GM21619 (cell line): ENCODE data around the gene SHANK1.

Experiments used
- ATAC-seq: cut with Tn5 transposase; IDR thresholded peaks from one replicate; pipeline ENCODE4 v1.9.1; 2021; ENCODE audit not compliant: unreplicated experiment

Gene SHANK1

GRCh38 chr19:50693064-50693975 lies 26.3 kb downstream of the SHANK1 start:
- no peak for ATAC-seq

GRCh38 chr19:50690439-50690838 lies 29.2 kb downstream of the SHANK1 start:
- ATAC-seq, result no peak

GRCh38 chr19:50688766-50689165 lies 30.8 kb downstream of the SHANK1 start:
- ATAC-seq, result no peak

GRCh38 chr19:50686310-50687032 lies 33.1 kb downstream of the SHANK1 start:
- ATAC-seq, result no peak

- peak; percentile 76 for ATAC-seq
Observed at GRCh38 chr19:50679177-50680125, 40.2 kb downstream of the SHANK1 start.

- ATAC-seq, result no peak
Observed at GRCh38 chr19:50678323-50678722, 41.3 kb downstream of the SHANK1 start.

GRCh38 chr19:50677636-50678035 lies 42.0 kb downstream of the SHANK1 start:
- no peak for ATAC-seq

- no peak for ATAC-seq
Observed at GRCh38 chr19:50676625-50677197, 42.9 kb downstream of the SHANK1 start.

GRCh38 chr19:50673118-50673517 lies 46.5 kb downstream of the SHANK1 start:
- no peak for ATAC-seq

- ATAC-seq, result no peak
Observed at GRCh38 chr19:50670102-50670380, 49.6 kb downstream of the SHANK1 start.

- no peak for ATAC-seq
Observed at GRCh38 chr19:50669302-50670101, 50.1 kb downstream of the SHANK1 start.

- no peak for ATAC-seq
Observed at GRCh38 chr19:50668879-50669278, 50.7 kb downstream of the SHANK1 start.

GRCh38 chr19:50668416-50668815 lies 51.2 kb downstream of the SHANK1 start:
- no peak for ATAC-seq

- ATAC-seq, result no peak
Observed at GRCh38 chr19:50667759-50668231, 51.8 kb downstream of the SHANK1 start.

- no peak for ATAC-seq
Observed at GRCh38 chr19:50667177-50667758, 52.3 kb downstream of the SHANK1 start.

GRCh38 chr19:50666346-50667176 lies 53.0 kb downstream of the SHANK1 start:
- ATAC-seq, result no peak

GRCh38 chr19:50664204-50664603 lies 55.4 kb downstream of the SHANK1 start:
- no peak for ATAC-seq

GRCh38 chr19:50663482-50663790 lies 56.2 kb downstream of the SHANK1 start:
- no peak for ATAC-seq
